Measurements from ENCODE around the gene FBXO30. TPM values are rescaled to one million over a fixed set of nuclear protein-coding genes. Genes with fewer than 3 reads are reported as not detected.

The FBXO30 gene
- total RNA-seq, 1 donor from 2014 or later, result 6.1 TPM

GRCh38 chr6:145848541-145848940, 33.9 kb upstream of the FBXO30 start:
- no peak overlapping the region for H3K27ac Mint-ChIP-seq
- no peak overlapping the region for H3K4me3 Mint-ChIP-seq
- no peaks in the 10 kb centered on the region for H3K9me3 Mint-ChIP-seq
- no peaks in the 10 kb centered on the region for H3K27me3 Mint-ChIP-seq
- CTCF ChIA-PET, result no interaction called here
- H3K36me3 Mint-ChIP-seq (ENCODE audit: low read depth), result no peaks in the 10 kb centered on the region
- intact Hi-C loops (cut with micrococcal nuclease), result no loop called here
- POLR2A ChIA-PET, result no interaction called here
- TF ChIP-seq CTCF (IDR thresholded peaks at IDR 0.05), result no peak
- DNase-seq (no peak), ATAC-seq (ENCODE audit: low read depth) (no peak)
- no peaks in the 10 kb centered on the region for H3K4me1 Mint-ChIP-seq

GRCh38 chr6:145845557-145845956, 31.0 kb upstream of the FBXO30 start:
- DNase-seq (no peak), ATAC-seq (ENCODE audit: low read depth) (no peak)
- CTCF ChIA-PET, result no interaction called here
- intact Hi-C loops (cut with micrococcal nuclease), result no loop called here
- Mint-ChIP-seq H3K9me3 (no peaks in the 10 kb centered on the region), H3K4me3 (no peak overlapping the region), H3K27ac (no peak overlapping the region), H3K36me3 (ENCODE audit: low read depth) (no peaks in the 10 kb centered on the region), H3K27me3 (no peaks in the 10 kb centered on the region), H3K4me1 (no peaks in the 10 kb centered on the region)
- POLR2A ChIA-PET, result no interaction called here
- TF ChIP-seq CTCF (IDR thresholded peaks at IDR 0.05), result no peak

GRCh38 chr6:145844933-145845540, 30.4 kb upstream of the FBXO30 start:
- no peaks in the 10 kb centered on the region for H3K36me3 Mint-ChIP-seq (ENCODE audit: low read depth)
- no peaks in the 10 kb centered on the region for H3K4me1 Mint-ChIP-seq
- no peak overlapping the region for H3K27ac Mint-ChIP-seq
- no peaks in the 10 kb centered on the region for H3K27me3 Mint-ChIP-seq
- no peak for DNase-seq
- ChIA-PET POLR2A (no interaction called here), CTCF (no interaction called here)
- no peak for TF ChIP-seq CTCF (IDR thresholded peaks at IDR 0.05)
- no peak overlapping the region for H3K4me3 Mint-ChIP-seq
- no peaks in the 10 kb centered on the region for H3K9me3 Mint-ChIP-seq
- intact Hi-C loops (cut with micrococcal nuclease), result no loop called here
- ATAC-seq (ENCODE audit: low read depth), result no peak

GRCh38 chr6:145842693-145843546, 28.3 kb upstream of the FBXO30 start:
- POLR2A ChIA-PET, result no interaction called here
- Mint-ChIP-seq H3K9me3 (no peaks in the 10 kb centered on the region), H3K4me3 (no peak overlapping the region), H3K27ac (no peak overlapping the region), H3K36me3 (ENCODE audit: low read depth) (no peaks in the 10 kb centered on the region), H3K4me1 (no peaks in the 10 kb centered on the region), H3K27me3 (no peaks in the 10 kb centered on the region)
- no peak for TF ChIP-seq CTCF (IDR thresholded peaks at IDR 0.05)
- intact Hi-C loops (cut with micrococcal nuclease), result no loop called here
- CTCF ChIA-PET, result no interaction called here
- DNase-seq, result no peak
- ATAC-seq (ENCODE audit: low read depth), result no peak

- ChIA-PET CTCF (no interaction called here), POLR2A (no interaction called here)
- no peak for TF ChIP-seq CTCF (IDR thresholded peaks at IDR 0.05)
- DNase-seq (no peak), ATAC-seq (ENCODE audit: low read depth) (no peak)
- no peak overlapping the region for H3K4me3 Mint-ChIP-seq
- H3K4me1 Mint-ChIP-seq, result no peaks in the 10 kb centered on the region
- no peaks in the 10 kb centered on the region for H3K9me3 Mint-ChIP-seq
- no peaks in the 10 kb centered on the region for H3K27me3 Mint-ChIP-seq
- intact Hi-C loops (cut with micrococcal nuclease), result no loop called here
- no peak overlapping the region for H3K27ac Mint-ChIP-seq
- H3K36me3 Mint-ChIP-seq (ENCODE audit: low read depth), result no peaks in the 10 kb centered on the region
These were observed 27.1 kb upstream of the FBXO30 start for GRCh38 chr6:145841668-145842067.

Measured in activated B cell treated with CpG ODN at 0.5 μM for 24 hours (primary cell).